GM12874 (cell line): ENCODE measurements around the gene CCDC97.

Experiments used
- CTCF ChIP-seq: IDR thresholded peaks from 2 replicates; pipeline ENCODE4 v1.5.1; 2011; ENCODE audit warnings: low read depth, mild to moderate bottlenecking, control low read depth, low read length, moderate library complexity; ENCODE audit not compliant: insufficient read depth

Gene CCDC97

DNA sequence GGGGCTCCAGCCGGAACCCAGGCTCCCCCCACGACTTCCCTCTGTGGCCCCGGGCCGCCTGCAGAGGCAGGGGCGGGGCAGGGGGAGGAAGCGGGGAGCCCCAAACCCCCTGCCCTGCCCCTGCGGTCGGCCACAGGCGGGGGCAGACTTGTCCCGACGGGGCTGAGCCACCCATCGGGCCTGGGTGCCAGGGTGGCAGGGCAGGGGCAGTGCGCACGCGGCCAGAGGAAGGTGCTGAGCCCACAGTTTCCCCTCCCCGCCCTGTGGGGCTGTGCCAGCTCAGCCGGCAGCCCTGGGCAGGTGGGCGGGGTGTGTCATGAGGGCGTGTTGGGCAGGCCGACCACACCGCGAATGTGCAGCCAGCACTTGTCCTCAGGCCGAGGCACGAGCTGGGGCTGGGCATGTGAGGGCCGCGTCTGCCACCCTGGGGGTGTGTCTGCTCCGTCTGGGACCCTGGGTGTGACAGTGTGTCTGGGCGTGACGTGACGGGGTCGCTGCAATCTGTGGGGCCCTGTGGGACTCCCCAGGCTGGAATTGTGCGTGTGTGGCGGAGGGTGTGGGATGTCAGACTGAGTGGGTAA, 17.7 kb downstream of the CCDC97 start:
- TF ChIP-seq CTCF, result no peak

DNA sequence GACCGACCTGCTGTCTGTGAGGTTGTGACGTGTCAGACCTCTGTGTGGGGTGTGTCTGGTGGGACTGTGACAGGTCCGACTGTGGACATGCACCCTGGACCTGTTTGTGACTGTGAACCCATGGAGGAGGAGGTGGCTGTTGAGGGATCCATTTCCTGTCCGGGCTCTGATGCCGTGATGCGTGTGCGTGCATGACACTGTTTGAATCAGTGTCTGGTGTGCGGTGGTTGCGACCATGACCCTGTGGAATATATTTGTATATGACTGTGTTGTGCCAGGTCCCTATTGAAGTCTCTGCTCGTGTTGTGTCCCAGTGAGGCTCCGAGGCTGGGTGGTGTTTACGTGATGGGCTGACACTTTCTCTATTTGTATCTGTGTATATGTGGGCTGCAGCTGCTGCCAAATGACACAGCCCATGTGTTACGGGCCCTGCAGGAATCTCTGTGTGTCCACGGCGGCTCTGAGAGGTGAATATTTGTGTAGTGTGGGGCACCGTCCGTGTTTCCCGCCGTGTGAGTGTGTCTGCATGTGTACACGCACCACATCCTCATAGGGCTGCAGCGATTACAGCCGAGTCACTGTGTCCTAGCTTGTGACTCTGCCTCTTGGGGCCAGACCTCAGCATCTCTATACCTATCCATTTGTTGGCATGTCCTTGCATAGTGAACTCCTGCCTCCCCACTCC, 18.3 kb downstream of the CCDC97 start:
- TF ChIP-seq CTCF, result no peak

- TF ChIP-seq CTCF, result no peak
Observed at GRCh38 chr19:41328842-41329225, 18.9 kb downstream of the CCDC97 start.

GRCh38 chr19:41330481-41330880, 20.5 kb downstream of the CCDC97 start:
- no peak for TF ChIP-seq CTCF

GRCh38 chr19:41330946-41331678, 21.1 kb downstream of the CCDC97 start:
- no peak for TF ChIP-seq CTCF

DNA sequence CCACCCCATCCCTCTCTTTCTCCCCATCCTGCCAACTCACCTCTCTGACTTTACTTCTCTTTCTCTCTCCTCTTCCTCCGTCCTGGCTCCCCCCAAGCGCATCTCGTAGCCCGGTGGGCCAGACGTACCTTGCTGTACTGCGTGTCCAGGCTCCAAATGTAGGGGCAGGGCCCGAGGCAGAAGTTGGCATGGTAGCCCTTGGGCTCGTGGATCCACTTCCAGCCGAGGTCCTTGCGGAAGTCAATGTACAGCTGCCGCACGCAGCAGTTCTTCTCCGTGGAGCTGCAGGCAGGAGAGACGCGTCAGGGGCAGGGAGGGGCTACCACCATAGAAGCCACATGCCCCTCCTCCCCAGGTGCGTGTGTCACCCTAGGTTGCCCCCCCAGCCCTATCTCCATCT, 22.0 kb downstream of the CCDC97 start:
- no peak for TF ChIP-seq CTCF

GRCh38 chr19:41332468-41332867, 22.5 kb downstream of the CCDC97 start:
- no peak for TF ChIP-seq CTCF
